GM19023 (cell line): ENCODE data around the gene HES4.
"Not testable (repeated sequence)": the region's sequence is repeated elsewhere in the genome, so short reads cannot be mapped to it uniquely, and the experiment has no call there.

Experiments used
- ATAC-seq: cut with Tn5 transposase; IDR thresholded peaks from one replicate; pipeline ENCODE4 v1.9.1; 2021; ENCODE audit warnings: mild to moderate bottlenecking, moderate library complexity; ENCODE audit not compliant: unreplicated experiment

Gene HES4

DNA sequence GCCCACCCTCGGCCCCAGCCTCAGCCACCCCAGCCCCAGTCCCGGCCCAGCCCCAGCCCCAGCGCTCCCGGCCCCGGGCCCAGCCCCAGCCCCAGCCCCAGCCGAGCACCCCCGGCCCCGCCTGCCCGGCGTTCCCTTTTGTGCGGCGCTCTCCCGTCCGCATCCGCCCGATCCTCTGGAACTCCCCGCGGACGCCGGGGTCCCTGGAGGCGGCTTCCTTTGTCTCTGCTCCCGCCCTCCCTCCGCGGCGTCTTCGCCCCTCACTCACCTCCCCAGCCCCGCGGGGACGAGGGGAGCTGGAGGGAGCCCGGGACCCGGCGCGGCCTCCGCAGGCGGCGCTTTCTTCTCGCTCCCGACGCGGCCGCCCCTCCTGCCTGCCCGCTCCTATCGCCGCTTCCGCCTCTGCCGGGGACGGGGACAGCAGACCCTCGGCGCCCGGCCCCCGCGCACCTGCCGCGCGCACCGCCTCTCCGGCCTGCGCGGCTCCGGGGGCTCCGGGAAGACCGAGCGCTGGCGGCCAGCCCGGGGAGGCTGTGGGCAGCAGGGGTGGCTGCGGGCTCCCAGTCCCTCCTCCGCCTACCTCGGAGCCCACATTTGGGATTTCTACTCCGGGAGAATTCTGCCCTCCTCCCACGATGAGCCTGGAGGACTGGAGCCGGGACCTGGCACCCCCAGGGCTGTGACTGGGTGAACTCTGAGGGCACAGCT, 34.0 kb upstream of the HES4 start:
- ATAC-seq = no peak

- ATAC-seq = peak; percentile 79
These were observed 33.2 kb upstream of the HES4 start for GRCh38 chr1:1033009-1033587.

GRCh38 chr1:1032424-1032823, 32.5 kb upstream of the HES4 start:
- peak; percentile 2 for ATAC-seq

DNA sequence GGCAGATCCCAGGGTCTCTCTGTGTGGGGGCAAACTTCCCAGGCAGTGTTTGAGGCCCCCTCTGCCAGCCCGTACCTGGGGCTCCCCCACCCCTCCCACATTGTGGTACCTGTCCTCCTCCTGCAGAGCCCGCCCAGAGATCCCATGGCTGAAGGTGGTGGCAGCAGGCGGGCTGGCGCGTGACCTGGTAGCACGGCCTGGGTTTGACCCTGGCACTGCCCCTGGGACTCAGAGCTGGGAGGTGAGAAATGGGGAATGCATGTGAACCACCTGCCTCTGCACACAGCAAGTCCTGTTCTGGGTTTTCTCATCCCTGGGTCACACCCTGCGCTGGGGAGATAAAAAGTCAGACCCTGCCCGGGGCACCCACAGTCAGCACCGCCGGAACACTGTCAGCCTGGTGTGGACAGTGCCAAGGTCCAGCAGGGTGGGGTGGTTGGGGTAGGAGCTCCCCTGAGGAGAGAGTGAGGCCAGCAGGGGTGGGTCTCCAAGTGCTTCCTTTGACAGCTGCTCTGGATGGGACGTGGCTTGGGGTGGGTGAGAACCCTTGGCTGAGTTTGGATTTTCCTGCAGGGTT, 31.9 kb upstream of the HES4 start:
- ATAC-seq = no peak

GRCh38 chr1:1030867-1031658, 31.2 kb upstream of the HES4 start:
- ATAC-seq = not testable (repeated sequence)

GRCh38 chr1:1027791-1028190, 27.9 kb upstream of the HES4 start:
- no peak for ATAC-seq

GRCh38 chr1:1026599-1027413, 26.9 kb upstream of the HES4 start:
- ATAC-seq = no peak

- ATAC-seq = no peak
These were observed 25.8 kb upstream of the HES4 start for GRCh38 chr1:1025730-1026129.

DNA sequence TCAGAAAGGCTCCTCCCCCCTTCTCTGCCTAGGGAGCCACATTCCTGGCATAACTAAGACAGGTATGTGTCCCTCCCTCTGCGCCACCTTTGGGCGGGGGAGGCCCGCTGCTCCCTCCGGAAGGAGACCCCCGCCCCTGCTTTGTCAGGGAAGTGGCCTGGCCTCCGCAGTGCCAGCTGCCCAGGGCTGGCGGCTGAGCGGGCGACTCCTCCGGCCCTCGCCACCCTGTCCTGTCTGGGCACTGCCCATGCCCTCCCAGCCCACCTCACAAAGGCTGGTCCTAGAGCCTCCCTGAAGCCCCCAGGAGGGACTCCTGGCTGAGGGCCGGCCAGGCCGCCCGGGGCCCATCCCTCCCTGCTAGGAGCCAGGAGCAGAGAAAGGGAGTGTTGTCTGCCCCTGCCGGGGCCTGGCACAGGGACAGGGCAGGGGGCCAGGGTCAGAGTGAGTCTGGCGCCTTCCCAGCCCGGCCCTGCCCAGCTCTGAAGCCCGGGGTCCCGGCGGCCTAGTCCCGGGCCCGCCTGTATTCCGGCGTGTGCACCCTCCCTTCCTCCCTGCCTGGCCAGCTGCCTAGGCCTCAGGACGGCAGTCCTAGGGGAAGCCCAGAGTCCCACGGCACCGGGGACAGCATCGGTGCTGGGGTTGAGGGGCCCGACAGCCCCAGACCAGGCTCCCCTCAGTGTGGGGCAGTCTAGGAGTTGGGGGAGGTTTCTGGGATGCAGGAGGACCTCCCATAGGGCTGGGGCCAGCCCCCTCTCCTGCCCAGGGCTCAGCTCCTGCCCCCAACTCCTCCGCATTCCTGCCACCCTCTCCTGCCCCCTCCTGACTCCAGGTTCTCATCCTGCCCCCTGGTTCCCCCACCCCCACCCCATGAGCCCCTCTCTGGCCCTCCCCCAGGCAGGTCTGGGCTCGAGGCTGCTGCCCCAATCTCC, 25.1 kb upstream of the HES4 start:
- no peak for ATAC-seq

DNA sequence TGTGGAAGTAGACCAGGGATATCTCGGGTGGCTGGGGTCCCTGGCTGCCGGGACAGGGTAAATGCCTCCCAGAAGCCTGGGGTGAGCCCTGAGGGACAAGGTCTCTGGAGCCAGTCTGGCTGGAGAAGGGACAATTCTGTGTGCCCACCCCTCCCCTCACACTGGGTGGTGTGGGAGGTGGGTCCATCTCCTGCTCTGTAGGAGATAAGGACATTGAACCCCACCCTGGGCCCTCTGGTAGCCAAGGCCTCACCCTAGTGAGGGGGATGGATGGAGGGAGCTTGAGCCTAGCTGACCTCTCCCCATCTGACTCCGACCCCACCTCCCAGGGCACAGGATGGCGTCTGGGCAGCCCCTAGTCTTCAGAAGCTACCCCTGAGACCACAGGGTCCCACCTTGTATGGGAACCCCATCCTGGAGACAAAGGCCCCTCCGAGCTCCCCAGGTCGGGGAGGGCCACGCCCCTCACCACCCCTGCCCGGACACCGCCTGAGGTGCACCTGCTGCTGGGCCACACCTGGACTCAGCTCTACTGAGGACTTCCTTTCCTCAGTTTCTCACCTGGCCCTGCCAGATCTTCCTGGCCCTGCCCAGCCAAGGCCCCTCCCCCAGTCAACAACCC, 24.4 kb upstream of the HES4 start:
- ATAC-seq = no peak

DNA sequence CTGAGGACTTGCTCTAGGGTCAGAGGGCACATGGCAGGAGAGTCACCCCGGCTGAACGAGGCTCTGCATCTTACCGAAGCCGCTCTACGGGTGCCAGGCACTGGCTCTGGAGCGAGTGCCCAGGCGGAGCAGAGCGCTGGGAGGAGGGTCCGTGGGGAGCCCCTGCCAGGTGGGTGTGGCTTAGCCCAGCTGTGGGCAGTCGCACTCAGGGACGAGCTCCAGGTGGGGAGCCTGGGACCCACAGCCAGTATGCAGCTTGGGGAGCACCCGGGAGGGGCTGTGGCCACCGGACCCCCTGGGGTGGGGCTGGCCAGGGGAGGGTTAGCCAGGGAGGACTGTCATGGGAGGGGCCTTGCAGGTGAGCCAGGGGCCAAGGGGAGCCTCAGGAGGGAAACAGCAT, 23.8 kb upstream of the HES4 start:
- no peak for ATAC-seq

GRCh38 chr1:1022302-1023009, 22.6 kb upstream of the HES4 start:
- no peak for ATAC-seq

- no peak for ATAC-seq
These were observed 22.0 kb upstream of the HES4 start for GRCh38 chr1:1021920-1022259.

- no peak for ATAC-seq
These were observed 21.4 kb upstream of the HES4 start for GRCh38 chr1:1021010-1021919.

- ATAC-seq = peak; percentile 3
These were observed 20.6 kb upstream of the HES4 start for GRCh38 chr1:1020415-1021009.

DNA sequence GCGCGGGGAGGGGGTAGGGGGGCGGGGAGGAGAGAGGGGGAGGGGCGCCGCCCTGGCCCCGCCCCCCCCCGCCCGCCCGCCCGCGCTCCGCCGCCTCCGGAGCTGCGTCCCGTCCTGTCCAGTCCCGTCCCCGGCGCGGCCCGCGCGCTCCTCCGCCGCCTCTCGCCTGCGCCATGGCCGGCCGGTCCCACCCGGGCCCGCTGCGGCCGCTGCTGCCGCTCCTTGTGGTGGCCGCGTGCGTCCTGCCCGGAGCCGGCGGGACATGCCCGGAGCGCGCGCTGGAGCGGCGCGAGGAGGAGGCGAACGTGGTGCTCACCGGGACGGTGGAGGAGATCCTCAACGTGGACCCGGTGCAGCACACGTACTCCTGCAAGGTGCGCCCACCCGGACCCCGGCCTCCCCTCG, 20.1 kb upstream of the HES4 start, which contains the start of gene AGRN:
AGRN (plus strand) TSS at position 121 of the 405 bp plus-strand sequence; CDS start at position 174, 53 bp downstream.
- ATAC-seq = peak; percentile 29
